Activated CD4-positive, alpha-beta T cell treated with anti-CD3 and anti-CD28 coated beads, Interleukin-2, amount 10 ng/mL, durations not matched to agents 7 days and 5 days (primary cell): Measurements from ENCODE around the gene UBXN7. TPM values are rescaled to one million over a fixed set of nuclear protein-coding genes. Genes with fewer than 3 reads are reported as not detected.
A peak's percentile ranks its signal among the peaks of the same experiment; 100 is the strongest.
"Not testable (repeated sequence)": the region's sequence is repeated elsewhere in the genome, so short reads cannot be mapped to it uniquely, and the experiment has no call there.

Experiments
- CTCF ChIA-PET: fragments of 350-600 bp; sonication (Branson Sonifier 250); formaldehyde crosslinking; loops from one replicate; lab custom pipeline; 2021; ENCODE audit warnings: antibody characterized with exemption; lab: Charles Lee
- POLR2A ChIA-PET: fragments of 350-600 bp; sonication (Branson Sonifier 250); formaldehyde crosslinking; loops from one replicate; lab custom pipeline; 2021; ENCODE audit warnings: antibody characterized with exemption; lab: Charles Lee
- DNase-seq: peaks from one replicate; pipeline ENCODE4 v3.0.0-alpha.2; 2020
- H3K27ac Mint-ChIP-seq: one replicate; pipeline ENCODE4 v1.8.0; 2021; ENCODE audit warnings: mild to moderate bottlenecking, moderate library complexity, mixed read lengths
- H3K27me3 Mint-ChIP-seq: one replicate; pipeline ENCODE4 v1.8.0; 2021; ENCODE audit warnings: mixed read lengths
- H3K36me3 Mint-ChIP-seq: one replicate; pipeline ENCODE4 v1.8.0; 2021; ENCODE audit warnings: low read depth, mixed read lengths
- H3K4me1 Mint-ChIP-seq: one replicate; pipeline ENCODE4 v1.8.0; 2021; ENCODE audit warnings: mixed read lengths
- H3K4me3 Mint-ChIP-seq: one replicate; pipeline ENCODE4 v1.8.0; 2021; ENCODE audit warnings: mild to moderate bottlenecking, moderate library complexity, mixed read lengths
- H3K9me3 Mint-ChIP-seq: one replicate; pipeline ENCODE4 v1.8.0; 2021; ENCODE audit warnings: mixed read lengths
- total RNA-seq, 2 experiments: library from RNA; stranded (reverse); gene quantifications; one replicate each; pipeline ENCODE4 v1.2.3, GENCODE V29; 2021

The UBXN7 gene
- total RNA-seq, 2 experiments from 2014 or later: 54.4 to 64.8 TPM

GRCh38 chr3:196343917-196344316, 88.3 kb downstream of the UBXN7 start:
- not testable (repeated sequence) for H3K27me3 Mint-ChIP-seq, H3K9me3 Mint-ChIP-seq
- CTCF ChIA-PET: interaction anchor here (1.3 kb wide), 1 partner anchor 16 kb away, joined by 3 read pairs; no protein-coding TSS in a partner anchor

DNA sequence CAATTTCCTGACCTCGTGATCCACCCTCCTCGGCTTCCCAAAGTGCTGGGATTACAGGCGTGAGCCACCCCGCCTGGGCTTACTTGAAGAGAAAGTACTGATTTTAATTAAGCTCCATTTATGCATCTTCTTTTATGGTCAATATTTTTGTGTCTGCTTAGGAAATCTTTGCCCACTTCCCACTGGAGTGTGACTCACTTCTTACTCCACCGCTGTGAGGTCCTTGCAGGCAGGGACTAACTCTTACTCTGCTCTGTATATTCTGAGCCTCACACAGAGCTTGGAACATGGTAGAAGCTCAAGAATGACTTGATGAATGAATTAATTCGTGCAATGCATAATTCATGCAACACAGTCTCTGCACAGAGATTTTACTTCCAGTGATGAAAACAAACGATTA, 91.1 kb downstream of the UBXN7 start:
- peaks cover 5% of the 10 kb centered on the region for H3K9me3 Mint-ChIP-seq
- no peak for DNase-seq
- peaks cover 6% of the 10 kb centered on the region for H3K36me3 Mint-ChIP-seq
- H3K4me1 Mint-ChIP-seq: no peaks in the 10 kb centered on the region
- POLR2A ChIA-PET: no interaction called here
- CTCF ChIA-PET: interaction anchor here (1.5 kb wide), 1 partner anchor 187 kb away, joined by 4 read pairs; no protein-coding TSS in a partner anchor
- H3K27ac Mint-ChIP-seq: no peak overlapping the region
- no peak overlapping the region for H3K4me3 Mint-ChIP-seq
- H3K27me3 Mint-ChIP-seq: peaks cover 3% of the 10 kb centered on the region

More at GRCh38 chr3:196343917-196344316, 88.3 kb downstream of the UBXN7 start:
- DNase-seq, H3K27ac Mint-ChIP-seq, H3K4me3 Mint-ChIP-seq, POLR2A ChIA-PET, H3K4me1 Mint-ChIP-seq: not testable (repeated sequence)
- H3K36me3 Mint-ChIP-seq: peaks cover 16% of the 10 kb centered on the region

GRCh38 chr3:196340466-196340865, 91.8 kb downstream of the UBXN7 start:
- DNase-seq: no peak
- Mint-ChIP-seq H3K4me1 (no peaks in the 10 kb centered on the region), H3K27ac (no peak overlapping the region), H3K36me3 (peaks cover 2% of the 10 kb centered on the region), H3K4me3 (no peak overlapping the region), H3K27me3 (peaks cover 3% of the 10 kb centered on the region), H3K9me3 (peaks cover under 1% of the 10 kb centered on the region)
- CTCF ChIA-PET: interaction anchor here (1.5 kb wide), 1 partner anchor 188 kb away, joined by 4 read pairs; no protein-coding TSS in a partner anchor
- POLR2A ChIA-PET: no interaction called here

- H3K27me3 Mint-ChIP-seq: peaks cover 3% of the 10 kb centered on the region
- H3K27ac Mint-ChIP-seq: no peak overlapping the region
- no peak for DNase-seq
- no peaks in the 10 kb centered on the region for H3K4me1 Mint-ChIP-seq
- H3K9me3 Mint-ChIP-seq: no peaks in the 10 kb centered on the region
- POLR2A ChIA-PET: no interaction called here
- no peak overlapping the region for H3K4me3 Mint-ChIP-seq
- H3K36me3 Mint-ChIP-seq: no peaks in the 10 kb centered on the region
- CTCF ChIA-PET: no interaction called here
Observed at GRCh38 chr3:196339493-196340254, 92.6 kb downstream of the UBXN7 start.

DNA sequence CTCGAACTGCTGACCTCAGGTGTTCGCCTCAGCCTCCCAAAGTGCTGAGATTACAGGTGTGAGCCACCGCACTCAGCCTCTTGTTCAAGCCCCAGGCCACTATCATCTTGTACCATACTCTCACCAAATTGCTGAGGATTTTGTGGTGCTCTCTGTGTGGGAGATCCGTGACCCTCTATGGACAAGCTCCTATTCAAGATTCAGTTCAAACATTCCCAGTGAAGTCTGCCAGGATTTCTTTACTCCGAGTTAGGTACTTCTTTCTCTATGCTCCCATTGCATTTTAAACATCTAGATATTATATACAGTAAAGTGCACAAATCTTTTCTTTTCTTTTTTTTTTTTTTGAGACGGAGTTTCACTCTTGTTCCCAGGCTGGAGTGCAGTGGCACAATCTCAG, 93.2 kb downstream of the UBXN7 start:
- no peaks in the 10 kb centered on the region for H3K9me3 Mint-ChIP-seq
- no peaks in the 10 kb centered on the region for H3K36me3 Mint-ChIP-seq
- ChIA-PET POLR2A (interaction anchor here (0.6 kb wide), 1 partner anchor 116 kb away, joined by 3 read pairs; no protein-coding TSS in a partner anchor), CTCF (no interaction called here)
- H3K27ac Mint-ChIP-seq: peak overlapping the region; percentile 1
- H3K4me1 Mint-ChIP-seq: no peaks in the 10 kb centered on the region
- no peak for DNase-seq
- H3K4me3 Mint-ChIP-seq: no peak overlapping the region
- peaks cover 4% of the 10 kb centered on the region for H3K27me3 Mint-ChIP-seq

DNA sequence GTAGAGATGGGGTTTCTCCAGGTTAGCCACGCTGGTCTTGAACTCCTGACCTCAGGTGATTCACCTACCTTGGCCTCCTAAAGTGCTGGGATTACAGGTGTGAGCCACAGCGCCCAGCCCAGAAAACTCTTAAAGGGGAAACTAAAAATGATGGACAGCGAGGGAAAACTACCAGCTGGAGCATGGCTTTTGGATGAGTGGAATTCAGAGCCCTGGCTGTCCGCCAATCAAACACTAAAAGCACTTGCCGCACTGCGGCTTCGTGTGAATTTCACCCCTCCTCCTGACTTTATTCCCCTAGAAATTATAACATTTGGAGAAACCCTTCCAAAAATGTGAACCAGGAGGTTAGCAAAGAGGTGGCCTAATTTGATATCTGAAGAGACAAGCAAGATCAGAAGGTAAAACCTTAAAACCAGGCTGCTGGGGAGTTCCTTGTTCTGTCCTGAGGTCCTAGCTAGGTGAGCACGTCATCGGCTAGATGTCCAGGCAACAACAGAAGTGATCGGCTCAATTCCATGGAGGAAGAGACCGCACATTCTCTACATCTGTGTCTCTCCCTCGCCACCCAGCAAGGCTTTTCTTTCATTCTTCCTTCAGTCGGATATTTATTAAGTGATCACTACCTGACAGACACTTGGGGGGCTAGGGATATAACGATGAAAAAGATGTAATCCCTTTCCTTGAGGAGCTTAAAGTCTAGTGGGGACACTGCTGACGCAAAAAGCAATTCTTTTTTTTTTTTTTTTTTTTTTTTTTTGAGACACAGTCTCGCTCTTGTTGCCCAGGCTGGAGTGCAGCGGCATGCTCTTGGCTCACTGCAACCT, 95.7 kb downstream of the UBXN7 start:
- H3K36me3 Mint-ChIP-seq: no peaks in the 10 kb centered on the region
- no peak overlapping the region for H3K4me3 Mint-ChIP-seq
- H3K27ac Mint-ChIP-seq: no peak overlapping the region
- no peaks in the 10 kb centered on the region for H3K9me3 Mint-ChIP-seq
- ChIA-PET POLR2A (no interaction called here), CTCF (no interaction called here)
- no peaks in the 10 kb centered on the region for H3K4me1 Mint-ChIP-seq
- no peak for DNase-seq
- peaks cover 5% of the 10 kb centered on the region for H3K27me3 Mint-ChIP-seq

DNA sequence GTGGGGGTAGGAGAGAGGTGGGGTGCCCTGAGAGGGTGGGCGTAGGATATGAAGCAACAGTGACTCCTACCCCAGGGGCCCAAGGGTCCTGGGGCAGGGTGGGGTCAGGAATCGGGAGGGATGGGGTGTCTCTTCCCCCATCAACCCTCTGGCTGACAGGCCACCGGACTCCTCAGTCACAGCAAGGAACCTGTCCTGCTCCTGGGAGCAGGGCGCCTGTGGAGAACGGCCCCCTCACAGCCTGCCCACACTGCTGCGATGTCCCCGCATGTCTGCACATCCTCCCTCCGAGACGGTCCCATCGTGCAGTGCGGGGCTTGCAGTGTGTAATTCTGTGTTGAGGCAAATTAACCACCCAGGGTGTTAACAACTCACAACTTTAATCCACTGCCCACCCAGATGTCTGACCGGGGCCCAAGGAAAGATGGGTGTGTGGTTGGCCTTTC, 96.7 kb downstream of the UBXN7 start:
- no peak for DNase-seq
- CTCF ChIA-PET: no interaction called here
- Mint-ChIP-seq H3K4me1 (no peaks in the 10 kb centered on the region), H3K9me3 (no peaks in the 10 kb centered on the region), H3K27ac (no peak overlapping the region), H3K4me3 (no peak overlapping the region), H3K36me3 (no peaks in the 10 kb centered on the region), H3K27me3 (peaks cover 5% of the 10 kb centered on the region)
- POLR2A ChIA-PET: no interaction called here

DNA sequence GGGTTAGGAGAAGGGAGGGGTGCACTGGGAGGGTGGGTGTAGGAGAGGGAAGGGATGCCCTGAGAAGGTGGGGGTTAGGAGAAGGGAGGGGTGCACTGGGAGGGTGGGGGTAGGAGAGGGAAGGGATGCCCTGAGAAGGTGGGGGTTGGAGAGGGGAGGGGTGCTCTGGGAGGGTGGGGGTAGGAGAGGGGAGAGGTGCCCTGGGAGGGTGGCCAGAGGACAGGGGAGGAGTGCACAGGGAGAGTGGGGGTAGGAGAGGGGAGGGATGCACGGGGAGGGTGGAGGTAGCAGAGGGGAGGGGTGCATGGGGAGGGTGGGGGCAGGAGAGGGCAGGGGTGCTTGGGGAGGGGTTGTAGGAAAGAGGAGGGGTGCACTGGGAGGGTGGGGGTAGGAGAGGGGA, 97.2 kb downstream of the UBXN7 start:
- ChIA-PET POLR2A (no interaction called here), CTCF (no interaction called here)
- no peak for DNase-seq
- H3K9me3 Mint-ChIP-seq: no peaks in the 10 kb centered on the region
- H3K36me3 Mint-ChIP-seq: no peaks in the 10 kb centered on the region
- no peaks in the 10 kb centered on the region for H3K4me1 Mint-ChIP-seq
- H3K4me3 Mint-ChIP-seq: no peak overlapping the region
- H3K27ac Mint-ChIP-seq: no peak overlapping the region
- peaks cover 7% of the 10 kb centered on the region for H3K27me3 Mint-ChIP-seq

GRCh38 chr3:196332168-196332567, 100.1 kb downstream of the UBXN7 start:
- Mint-ChIP-seq H3K27ac (no peak overlapping the region), H3K36me3 (no peaks in the 10 kb centered on the region), H3K4me1 (no peaks in the 10 kb centered on the region), H3K4me3 (no peak overlapping the region), H3K9me3 (no peaks in the 10 kb centered on the region), H3K27me3 (peaks cover 15% of the 10 kb centered on the region)
- DNase-seq: no peak
- ChIA-PET POLR2A (interaction anchor here (0.6 kb wide), 1 partner anchor 125 kb away, joined by 13 read pairs; no protein-coding TSS in a partner anchor), CTCF (no interaction called here)

DNA sequence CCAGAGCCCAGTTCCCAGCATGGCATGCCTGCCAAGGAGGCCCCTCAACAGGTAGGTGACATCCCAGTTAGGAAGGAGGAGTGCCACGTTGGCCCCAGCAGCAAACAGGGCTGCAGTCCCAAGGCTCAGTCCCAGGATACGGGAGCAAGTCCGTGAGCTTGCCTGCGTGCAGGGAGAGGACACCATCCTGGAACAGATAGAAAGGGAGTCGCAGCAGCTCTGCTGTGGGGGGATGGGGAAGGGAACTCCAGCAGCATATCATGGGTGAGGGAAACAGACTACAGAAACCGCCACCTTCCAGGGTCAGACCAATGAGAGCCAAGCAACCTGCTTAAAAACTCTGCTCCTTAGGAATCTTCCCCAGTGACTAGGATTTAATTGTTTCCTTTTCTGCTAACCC, 104.8 kb downstream of the UBXN7 start:
- no peak overlapping the region for H3K27ac Mint-ChIP-seq
- no peak for DNase-seq
- no peaks in the 10 kb centered on the region for H3K36me3 Mint-ChIP-seq
- H3K9me3 Mint-ChIP-seq: no peaks in the 10 kb centered on the region
- ChIA-PET CTCF (interaction anchor here (0.5 to 1.1 kb wide), 2 partner anchors 49 to 201 kb away, joined by 4 to 5 read pairs; no protein-coding TSS in a partner anchor), POLR2A (no interaction called here)
- H3K27me3 Mint-ChIP-seq: peaks cover 14% of the 10 kb centered on the region
- H3K4me1 Mint-ChIP-seq: no peaks in the 10 kb centered on the region
- no peak overlapping the region for H3K4me3 Mint-ChIP-seq

GRCh38 chr3:196326936-196327335, 105.3 kb downstream of the UBXN7 start:
- CTCF ChIA-PET: interaction anchor here (0.5 to 1.1 kb wide), 2 partner anchors 48 to 202 kb away, joined by 4 to 5 read pairs; no protein-coding TSS in a partner anchor
- Mint-ChIP-seq H3K4me1 (peaks cover under 1% of the 10 kb centered on the region), H3K9me3 (no peaks in the 10 kb centered on the region)

DNA sequence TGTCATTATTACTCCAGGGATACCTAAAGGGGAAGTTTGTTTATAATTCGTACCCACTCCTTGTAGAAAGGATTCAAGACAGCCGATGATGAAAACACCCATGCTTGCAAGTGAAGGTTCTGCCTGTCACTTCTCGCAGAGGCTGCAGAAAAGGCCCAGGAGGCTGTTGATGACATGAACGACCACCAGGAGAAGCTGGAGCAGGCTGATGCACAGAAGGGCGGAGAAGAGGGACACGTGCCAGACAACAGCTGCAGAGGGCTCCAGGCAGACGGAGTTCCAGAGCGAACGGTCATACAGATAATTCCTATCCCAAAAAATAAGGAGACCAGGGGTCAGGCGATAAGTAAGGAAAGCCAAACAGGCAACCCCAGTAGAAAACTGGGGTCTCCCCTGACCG, 108.5 kb downstream of the UBXN7 start:
- H3K4me1 Mint-ChIP-seq: peaks cover 11% of the 10 kb centered on the region
- ChIA-PET POLR2A (no interaction called here), CTCF (no interaction called here)
- no peak overlapping the region for H3K27ac Mint-ChIP-seq
- H3K9me3 Mint-ChIP-seq: no peaks in the 10 kb centered on the region
- H3K27me3 Mint-ChIP-seq: peaks cover 5% of the 10 kb centered on the region
- no peaks in the 10 kb centered on the region for H3K36me3 Mint-ChIP-seq
- no peak for DNase-seq
- H3K4me3 Mint-ChIP-seq: no peak overlapping the region

More at GRCh38 chr3:196326936-196327335, 105.3 kb downstream of the UBXN7 start:
- H3K27me3 Mint-ChIP-seq: peaks cover 14% of the 10 kb centered on the region
- H3K36me3 Mint-ChIP-seq: no peaks in the 10 kb centered on the region
- no peak for DNase-seq
- no peak overlapping the region for H3K27ac Mint-ChIP-seq
- POLR2A ChIA-PET: no interaction called here
- no peak overlapping the region for H3K4me3 Mint-ChIP-seq

DNA sequence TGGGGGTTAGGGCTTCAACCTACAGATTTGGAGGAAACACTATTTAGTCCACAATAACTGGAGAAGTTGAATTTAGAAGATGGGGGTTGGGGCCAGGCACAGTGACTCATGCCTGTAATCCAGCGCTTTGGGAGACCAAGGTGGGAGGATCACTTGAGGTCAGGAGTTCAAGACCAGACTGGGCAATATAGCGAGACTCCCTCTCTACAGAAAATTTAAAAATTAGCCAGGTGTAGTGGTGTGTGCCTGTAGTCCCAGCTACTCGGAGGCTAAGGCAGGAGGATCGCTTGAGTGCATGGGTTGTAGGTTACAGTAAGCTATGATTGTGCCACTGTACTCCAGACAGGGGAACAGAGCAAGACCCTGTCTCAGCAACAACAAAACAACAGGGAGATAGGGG, 109.2 kb downstream of the UBXN7 start:
- Mint-ChIP-seq H3K4me3 (no peak overlapping the region), H3K27ac (no peak overlapping the region), H3K27me3 (peaks cover 5% of the 10 kb centered on the region), H3K4me1 (peaks cover 11% of the 10 kb centered on the region), H3K9me3 (no peaks in the 10 kb centered on the region), H3K36me3 (no peaks in the 10 kb centered on the region)
- ChIA-PET CTCF (no interaction called here), POLR2A (no interaction called here)
- DNase-seq: no peak
